Fibroblast of lung (primary cell): ENCODE results near the gene CILP. TPM values are rescaled to one million over a fixed set of nuclear protein-coding genes. Genes with fewer than 3 reads are reported as not detected.

Experiments
- DNase-seq, 2 donors: peaks; one replicate each; pipeline versions ENCODE4 v3.0.0 to v3.0.0-alpha.2; 2010; ENCODE audit warnings: low read depth in 2 of 2
- H2AFZ ChIP-seq: 2 replicates; pipeline ENCODE4 v1.5.1; 2012; ENCODE audit warnings: low read length, control low read depth, inconsistent platforms
- H3K27ac ChIP-seq: 2 replicates; pipeline ENCODE4 v1.5.1; 2011; ENCODE audit warnings: low read length, control low read depth; ENCODE audit not compliant: insufficient read depth
- H3K27me3 ChIP-seq: 2 replicates; pipeline ENCODE4 v1.5.1; 2011; ENCODE audit warnings: mild to moderate bottlenecking, low read length; ENCODE audit not compliant: control insufficient read depth, insufficient read depth
- H3K36me3 ChIP-seq: 2 replicates; pipeline ENCODE4 v1.5.1; 2011; ENCODE audit warnings: low read length; ENCODE audit not compliant: control insufficient read depth, insufficient read depth
- H3K4me1 ChIP-seq: 2 replicates; pipeline ENCODE4 v1.5.1; 2011; ENCODE audit warnings: low read length; ENCODE audit not compliant: control insufficient read depth, insufficient read depth; ENCODE audit errors: extremely low read depth
- H3K4me2 ChIP-seq: 2 replicates; pipeline ENCODE4 v1.5.1; 2011; ENCODE audit warnings: low read length, control low read depth; ENCODE audit not compliant: insufficient read depth; ENCODE audit errors: extremely low read depth
- H3K4me3 ChIP-seq, 4 experiments: fragments of 200-600 bp in 1 of 4; sonication (generic) in 1 of 4; replicated peaks in 1 of 4; 2 replicates each; pipeline ENCODE4 v1.5.1; 2011 to 2016; ENCODE audit warnings: low read length in 4 of 4, low read depth in 3 of 4, mild to moderate bottlenecking in 3 of 4, control low read depth in 2 of 4, inconsistent platforms in 1 of 4, mixed read lengths in 1 of 4; ENCODE audit not compliant: insufficient read depth in 1 of 4; ENCODE audit errors: control extremely low read depth in 1 of 4
- H3K79me2 ChIP-seq: 2 replicates; pipeline ENCODE4 v1.5.1; 2012; ENCODE audit warnings: mild to moderate bottlenecking, low read length, inconsistent platforms; ENCODE audit not compliant: control insufficient read depth, insufficient read depth
- H3K9ac ChIP-seq: 2 replicates; pipeline ENCODE4 v1.5.1; 2011; ENCODE audit warnings: mild to moderate bottlenecking, low read length, control low read depth; ENCODE audit not compliant: insufficient read depth
- H3K9me3 ChIP-seq: 2 replicates; pipeline ENCODE4 v1.5.1; 2012; ENCODE audit warnings: low read depth, low read length; ENCODE audit not compliant: control insufficient read depth, insufficient read depth
- H4K20me1 ChIP-seq: 2 replicates; pipeline ENCODE4 v1.5.1; 2011; ENCODE audit warnings: low read length; ENCODE audit not compliant: control insufficient read depth, insufficient read depth; ENCODE audit errors: extremely low read depth
- EZH2 ChIP-seq: IDR thresholded peaks from 2 replicates; pipeline ENCODE4 v1.5.1; 2012; ENCODE audit warnings: low read length, control low read depth, mild to moderate bottlenecking; ENCODE audit errors: missing control alignments
- polyA plus RNA-seq, 2 donors: library from polyadenylated mRNA; depleted of rRNA in 1 of 2; stranded (reverse) in 1 of 2; unstranded in 1 of 2; fragments of >200 nt; gene quantifications; 2 replicates each; pipeline ENCODE4 v1.2.1, GENCODE V29; 2011 to 2012; ENCODE audit warnings: missing spikeins in 1 of 2
- total RNA-seq: library from RNA; depleted of rRNA; stranded (reverse); fragments of >200 nt; gene quantifications from 2 replicates; pipeline ENCODE4 v1.2.1, GENCODE V29; 2014
- TF ChIP-seq, protein P1 (sequence below), 2 donors: IDR thresholded peaks in 1 of 2; conservative IDR thresholded peaks in 1 of 2; 1 replicate in 1 of 2; 2 replicates in 1 of 2; pipeline ENCODE4 v1.5.1; 2011 to 2012; ENCODE audit warnings: low read length in 2 of 2, control low read depth in 1 of 2, inconsistent platforms in 1 of 2, low read depth in 1 of 2, mild to moderate bottlenecking in 1 of 2

CILP gene
- total and polyA plus RNA-seq, 2 donors (not counting 1 experiment from before 2014, with no cell fraction given) = 0.06 to 0.17 TPM

DNA sequence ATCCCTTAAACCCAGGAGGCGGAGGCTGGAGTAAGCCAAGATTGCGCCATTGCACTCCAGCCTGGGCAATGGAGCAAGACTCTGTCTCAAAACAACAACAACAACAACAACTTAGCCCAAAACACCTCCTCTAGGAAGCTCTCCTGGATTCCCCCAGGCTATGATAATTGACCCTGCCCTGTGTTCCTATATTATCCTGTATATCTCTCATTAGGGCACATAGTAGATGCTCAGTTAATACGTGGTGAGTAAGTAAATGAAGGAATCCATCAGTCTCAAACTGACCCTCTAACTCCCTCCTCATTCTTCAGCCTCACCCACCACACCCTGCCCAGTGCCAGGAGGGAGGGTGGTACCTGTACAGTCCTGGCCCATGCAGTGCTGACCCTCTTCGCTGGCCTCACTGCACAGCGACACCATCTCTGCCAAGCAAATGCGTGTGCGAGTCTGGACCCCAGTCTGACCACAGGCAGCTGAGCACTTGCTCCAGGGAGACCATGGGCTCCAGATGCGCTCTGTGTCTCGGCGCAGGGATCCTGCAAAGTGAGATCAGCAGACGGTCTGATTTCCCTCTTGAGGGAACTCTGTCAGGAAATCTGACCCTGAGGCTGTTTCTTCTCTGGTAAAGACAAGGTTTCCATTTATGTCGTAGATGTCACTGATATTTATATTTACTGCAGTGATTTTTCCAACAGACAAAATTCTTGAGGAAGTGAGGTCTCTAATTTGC, 6.2 kb downstream of the CILP start:
- Histone ChIP-seq H3K4me3 (no peak overlapping the region), H3K27me3 (peaks cover 7% of the 10 kb centered on the region), H3K79me2 (no peaks in the 10 kb centered on the region), H3K4me2 (no peak overlapping the region), H4K20me1 (no peaks in the 10 kb centered on the region), H3K27ac (no peak overlapping the region), H3K36me3 (no peaks in the 10 kb centered on the region), H3K9me3 (no peaks in the 10 kb centered on the region), H3K4me1 (no peaks in the 10 kb centered on the region), H2AFZ (no peak overlapping the region), H3K9ac (no peak overlapping the region)
- DNase-seq = no peak
- TF ChIP-seq EZH2 = no peak
- TF ChIP-seq, protein P1, sequence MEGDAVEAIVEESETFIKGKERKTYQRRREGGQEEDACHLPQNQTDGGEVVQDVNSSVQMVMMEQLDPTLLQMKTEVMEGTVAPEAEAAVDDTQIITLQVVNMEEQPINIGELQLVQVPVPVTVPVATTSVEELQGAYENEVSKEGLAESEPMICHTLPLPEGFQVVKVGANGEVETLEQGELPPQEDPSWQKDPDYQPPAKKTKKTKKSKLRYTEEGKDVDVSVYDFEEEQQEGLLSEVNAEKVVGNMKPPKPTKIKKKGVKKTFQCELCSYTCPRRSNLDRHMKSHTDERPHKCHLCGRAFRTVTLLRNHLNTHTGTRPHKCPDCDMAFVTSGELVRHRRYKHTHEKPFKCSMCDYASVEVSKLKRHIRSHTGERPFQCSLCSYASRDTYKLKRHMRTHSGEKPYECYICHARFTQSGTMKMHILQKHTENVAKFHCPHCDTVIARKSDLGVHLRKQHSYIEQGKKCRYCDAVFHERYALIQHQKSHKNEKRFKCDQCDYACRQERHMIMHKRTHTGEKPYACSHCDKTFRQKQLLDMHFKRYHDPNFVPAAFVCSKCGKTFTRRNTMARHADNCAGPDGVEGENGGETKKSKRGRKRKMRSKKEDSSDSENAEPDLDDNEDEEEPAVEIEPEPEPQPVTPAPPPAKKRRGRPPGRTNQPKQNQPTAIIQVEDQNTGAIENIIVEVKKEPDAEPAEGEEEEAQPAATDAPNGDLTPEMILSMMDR (conservative IDR thresholded peaks at IDR 0.05 in 1 of 2, IDR thresholded peaks at IDR 0.05 in 1 of 2; ENCODE audit: low read depth in 1 of 2, low read length in 2 of 2) = no peak

DNA sequence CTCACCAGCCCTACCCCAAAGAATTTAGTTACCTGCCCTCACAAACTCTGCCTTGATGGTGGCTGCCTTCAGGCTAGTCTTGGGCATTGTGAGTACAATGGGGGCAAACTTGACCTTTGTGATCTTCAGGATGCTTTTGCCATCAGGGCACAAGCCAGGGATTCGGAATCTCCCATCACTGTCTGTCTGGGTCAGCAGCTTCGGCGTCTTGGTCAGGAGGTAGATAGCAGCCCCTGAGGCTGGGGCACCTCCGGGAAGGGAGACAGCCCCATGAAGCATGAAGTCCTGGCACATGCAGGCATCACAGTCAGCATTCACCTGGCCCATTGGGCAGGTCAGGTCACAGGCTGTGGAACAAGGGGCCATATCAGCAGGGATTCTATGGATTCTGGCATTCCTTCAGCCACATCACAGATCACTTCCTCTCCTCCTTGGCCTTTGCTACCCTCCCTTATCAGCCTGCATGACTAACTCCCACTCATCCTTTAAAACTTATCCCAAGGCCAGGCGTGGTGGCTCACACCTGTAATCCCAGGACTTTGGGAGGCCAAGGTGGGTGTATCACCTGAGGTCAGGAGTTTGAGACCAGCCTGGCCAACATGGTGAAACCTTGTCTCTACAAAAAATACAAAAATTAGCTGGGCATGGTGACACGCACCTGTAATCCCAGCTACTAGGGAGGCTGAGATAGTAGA, 6.9 kb downstream of the CILP start:
- Histone ChIP-seq H3K9ac (no peak overlapping the region), H3K27me3 (peaks cover 3% of the 10 kb centered on the region), H3K9me3 (no peaks in the 10 kb centered on the region), H3K79me2 (no peaks in the 10 kb centered on the region), H3K27ac (no peak overlapping the region), H3K4me1 (no peaks in the 10 kb centered on the region), H4K20me1 (no peaks in the 10 kb centered on the region), H3K4me2 (no peak overlapping the region), H2AFZ (no peak overlapping the region), H3K36me3 (no peaks in the 10 kb centered on the region), H3K4me3 (no peak overlapping the region)
- no peak for TF ChIP-seq EZH2
- TF ChIP-seq, protein P1 (conservative IDR thresholded peaks at IDR 0.05 in 1 of 2, IDR thresholded peaks at IDR 0.05 in 1 of 2; ENCODE audit: low read depth in 1 of 2, low read length in 2 of 2) = no peak
- no peak for DNase-seq

DNA sequence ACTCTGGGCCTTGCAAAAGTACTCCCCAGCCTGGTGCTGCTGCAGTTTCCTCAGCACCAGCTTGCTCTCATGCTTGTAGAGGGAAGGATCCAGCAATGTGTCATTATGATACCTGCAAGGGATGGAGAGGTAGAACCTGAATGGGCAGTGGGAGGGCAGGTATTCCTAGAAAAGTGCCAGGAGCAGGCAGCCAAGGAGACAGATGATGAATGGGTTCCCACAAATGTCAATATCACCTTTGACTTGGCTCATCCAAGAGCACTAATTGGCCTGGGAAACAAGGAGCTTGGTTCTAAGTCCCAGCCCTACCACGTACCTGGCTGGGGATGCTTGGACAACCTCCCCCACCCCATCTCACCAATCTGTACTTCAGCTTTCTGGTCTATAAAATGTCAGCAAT, 9.4 kb downstream of the CILP start:
- no peak overlapping the region for H2AFZ ChIP-seq
- H3K36me3 ChIP-seq = no peaks in the 10 kb centered on the region
- no peak for TF ChIP-seq EZH2
- TF ChIP-seq, protein P1 (conservative IDR thresholded peaks at IDR 0.05 in 1 of 2, IDR thresholded peaks at IDR 0.05 in 1 of 2; ENCODE audit: low read depth in 1 of 2, low read length in 2 of 2) = no peak
- H3K27ac ChIP-seq = no peak overlapping the region
- DNase-seq = no peak
- H3K4me3 ChIP-seq = no peak overlapping the region
- H3K4me2 ChIP-seq = no peak overlapping the region
- H4K20me1 ChIP-seq = no peaks in the 10 kb centered on the region
- no peaks in the 10 kb centered on the region for H3K9me3 ChIP-seq
- H3K27me3 ChIP-seq = no peaks in the 10 kb centered on the region
- no peaks in the 10 kb centered on the region for H3K79me2 ChIP-seq
- H3K9ac ChIP-seq = no peak overlapping the region
- no peaks in the 10 kb centered on the region for H3K4me1 ChIP-seq
